NCI-H1694 (cell line): ENCODE measurements around the gene XXYLT1.
A peak's percentile ranks its signal among the peaks of the same experiment; 100 is the strongest.

Experiments
- DNase-seq: peaks from one replicate; lab custom pipeline; 2025; lab: John Stamatoyannopoulos, UW

The XXYLT1 gene

DNA sequence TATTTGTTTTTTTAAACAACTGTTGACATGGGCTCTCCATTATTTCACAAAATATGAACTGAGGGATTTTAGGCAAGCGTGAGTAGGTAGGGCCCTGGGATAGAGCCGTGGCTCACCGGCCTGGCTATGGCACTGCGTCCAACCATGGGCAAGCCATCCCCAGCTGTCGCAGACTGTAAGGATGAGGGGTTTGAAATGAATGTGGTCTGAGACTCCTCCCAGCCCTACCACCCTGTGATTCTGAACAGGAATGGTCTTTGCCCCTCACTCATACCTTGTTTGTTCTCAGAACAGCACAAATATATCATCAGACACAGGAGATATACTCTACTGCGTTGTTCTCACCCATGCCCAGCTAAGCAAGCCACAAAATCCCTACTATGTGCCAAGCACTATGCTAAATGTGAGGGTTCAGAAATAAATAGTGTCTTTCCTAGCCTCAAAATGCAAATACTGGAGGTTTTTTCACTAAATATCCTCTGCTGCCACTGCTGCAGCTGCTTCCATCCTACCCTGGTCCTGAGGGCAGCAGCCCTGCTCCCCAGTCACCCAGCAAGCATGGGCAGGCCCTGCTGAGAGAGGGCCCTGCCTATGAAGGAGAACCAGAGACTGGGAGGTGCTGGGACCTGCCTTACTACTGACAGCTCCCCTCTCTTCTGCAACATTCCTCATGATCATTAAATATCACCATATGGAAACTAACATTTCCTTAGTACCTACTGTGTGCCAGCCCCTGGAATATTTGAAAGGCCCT is 102.8 kb downstream of the XXYLT1 start:
- DNase-seq, result no peak

DNA sequence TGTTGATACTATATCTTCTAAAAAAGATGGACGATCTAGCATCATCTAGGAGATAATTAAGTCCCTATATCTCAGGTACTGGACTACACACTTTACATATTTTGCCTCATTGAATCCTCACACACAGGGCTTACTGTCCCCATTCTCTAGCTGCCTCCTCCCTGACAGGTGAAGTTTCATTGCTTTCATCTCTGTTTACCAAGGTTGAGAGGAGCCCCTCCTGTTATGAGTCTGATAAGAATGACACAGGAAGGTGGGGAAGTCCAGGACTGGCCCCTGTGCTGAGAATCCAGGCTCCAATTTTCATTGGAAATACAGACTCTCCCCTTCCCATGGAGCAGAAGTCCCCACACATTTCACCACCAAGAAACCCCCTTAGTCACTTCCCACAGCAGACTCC is 105.2 kb downstream of the XXYLT1 start:
- DNase-seq, result no peak

DNA sequence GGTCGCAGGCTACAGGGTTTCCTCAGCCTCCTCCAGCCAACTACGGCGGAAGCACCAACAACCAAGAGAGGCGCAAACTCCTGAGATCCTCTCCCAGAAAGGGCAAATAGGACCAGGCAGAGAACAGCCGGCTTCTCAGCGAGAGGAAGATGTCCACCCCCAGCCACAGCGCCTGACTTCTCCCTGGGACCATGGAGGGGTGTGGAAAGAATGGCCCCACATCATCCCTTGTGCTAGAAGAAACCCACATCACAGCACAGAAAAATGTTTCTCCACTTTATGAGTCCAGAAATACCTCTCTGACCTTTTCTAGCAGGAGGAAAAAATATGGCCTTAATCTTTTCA is 105.7 kb downstream of the XXYLT1 start:
- no peak for DNase-seq

DNA sequence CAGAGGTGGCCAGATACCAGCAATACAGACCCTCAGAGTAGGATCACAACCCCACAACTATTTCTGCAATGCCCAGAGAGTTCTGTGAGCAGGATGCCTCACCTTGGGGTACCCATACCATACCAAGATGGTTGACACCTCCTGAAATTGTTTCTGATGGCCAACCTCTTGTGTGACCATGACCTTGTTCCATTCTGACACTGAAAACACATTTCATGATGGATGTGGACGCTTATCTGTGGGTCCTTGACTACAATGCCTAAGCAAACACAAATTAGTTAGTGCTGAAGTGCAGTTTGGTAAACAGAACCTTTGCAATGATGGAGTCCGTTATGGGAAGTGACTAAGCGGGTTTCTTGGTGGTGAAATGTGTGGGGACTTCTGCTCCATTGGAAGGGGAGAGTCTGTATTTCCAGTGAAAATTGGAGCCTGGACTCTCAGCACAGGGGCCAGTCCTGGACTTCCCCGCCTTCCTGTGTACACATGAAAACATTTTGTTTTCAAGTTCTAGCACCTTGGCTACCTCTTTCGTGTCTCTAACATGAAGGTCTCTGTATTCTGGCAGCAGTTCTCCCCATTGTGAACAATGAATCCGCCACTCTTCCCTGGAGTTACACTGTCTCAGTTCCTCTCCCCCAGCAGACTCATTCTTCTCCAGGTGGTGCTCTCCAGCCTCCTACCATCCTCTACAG is 106.2 kb downstream of the XXYLT1 start:
- no peak for DNase-seq

DNA sequence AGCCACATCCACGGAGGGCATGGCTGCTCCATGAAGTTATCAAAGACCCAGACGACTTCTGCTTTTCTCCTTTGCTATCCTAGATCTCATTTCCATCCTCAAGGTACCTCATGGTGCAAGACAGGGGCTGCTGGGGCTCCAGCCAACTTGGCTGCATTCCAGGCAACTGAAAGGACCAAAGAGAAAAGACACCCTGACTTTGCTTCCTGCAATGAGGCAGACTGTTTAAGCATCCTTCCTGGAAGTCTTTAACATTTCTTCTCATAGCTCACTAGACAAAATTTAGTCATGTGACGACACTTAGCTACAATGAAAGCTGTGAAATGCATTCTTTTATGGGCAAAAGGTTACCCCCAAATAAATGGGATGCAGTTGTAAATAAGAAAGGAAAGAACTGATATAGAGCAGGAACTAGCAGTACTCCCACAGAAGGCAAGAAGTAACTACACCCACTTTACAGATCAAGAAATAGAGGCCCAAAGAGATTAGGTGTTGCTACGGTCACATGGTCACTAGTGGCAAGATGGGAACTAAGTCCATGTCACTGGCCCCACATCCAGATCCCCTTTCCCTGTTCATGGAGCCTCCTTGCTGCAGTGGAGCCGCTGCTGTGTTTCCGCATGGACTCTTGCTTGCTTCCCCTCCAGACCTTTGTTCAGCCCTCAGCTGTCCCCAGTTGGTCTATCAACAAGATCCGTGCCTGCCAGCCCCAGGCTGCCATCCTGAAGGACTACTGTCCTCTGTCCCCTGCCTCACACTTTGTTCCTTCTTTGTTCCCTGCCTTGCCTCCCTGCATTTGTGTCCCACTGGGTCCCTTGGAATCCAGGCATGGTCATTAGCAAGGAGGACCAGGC is 107.0 kb downstream of the XXYLT1 start:
- no peak for DNase-seq

DNA sequence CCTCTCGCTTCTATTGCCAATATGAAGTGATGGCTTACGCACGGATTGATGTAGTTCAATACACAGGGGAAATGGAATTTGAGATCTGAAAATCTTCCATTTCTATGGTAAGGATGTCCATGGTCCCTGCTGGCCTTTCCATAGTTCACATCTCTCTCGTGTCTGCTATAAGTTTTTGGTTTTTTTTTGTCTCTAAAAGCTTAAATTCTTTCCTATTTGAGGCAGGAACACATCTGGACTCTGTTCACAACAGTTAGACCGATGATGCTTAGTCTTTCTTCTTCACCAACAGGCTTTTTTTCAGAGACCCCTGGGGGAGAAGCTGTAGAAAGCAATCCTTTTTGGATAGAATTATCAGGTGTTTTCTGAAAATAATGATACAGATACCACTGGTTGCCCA is 108.1 kb downstream of the XXYLT1 start:
- DNase-seq, result no peak

DNA sequence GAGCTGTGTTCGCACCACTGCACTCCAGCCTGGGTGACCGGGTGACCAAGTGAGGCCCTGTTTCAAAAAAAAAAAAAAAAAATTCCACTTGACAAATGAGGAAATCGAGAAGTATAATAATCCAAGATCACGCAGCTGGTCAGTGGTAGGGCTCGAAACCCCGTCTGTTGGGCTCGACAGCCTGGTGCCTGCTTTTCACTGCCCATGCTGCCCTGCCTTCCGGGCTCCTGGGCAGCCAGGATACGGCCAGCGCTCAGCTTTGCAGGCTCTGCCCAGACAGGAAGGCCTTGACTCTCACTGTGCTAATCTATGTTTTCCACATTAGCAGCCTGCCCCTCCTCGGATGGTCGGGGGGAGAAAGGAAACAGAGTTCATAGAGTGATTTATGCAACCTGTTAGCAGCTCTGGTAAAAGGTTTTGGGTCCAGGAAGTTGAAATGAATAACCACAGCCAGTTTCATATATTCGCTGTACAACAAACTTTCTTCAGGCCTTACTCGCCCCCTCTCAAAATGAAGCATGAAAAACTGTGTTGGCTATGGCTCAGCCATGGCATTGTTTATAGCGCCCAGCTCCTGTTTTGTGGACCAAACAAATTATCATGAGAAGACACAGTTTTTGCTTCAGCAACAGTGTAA is 108.8 kb downstream of the XXYLT1 start:
- no peak for DNase-seq

DNA sequence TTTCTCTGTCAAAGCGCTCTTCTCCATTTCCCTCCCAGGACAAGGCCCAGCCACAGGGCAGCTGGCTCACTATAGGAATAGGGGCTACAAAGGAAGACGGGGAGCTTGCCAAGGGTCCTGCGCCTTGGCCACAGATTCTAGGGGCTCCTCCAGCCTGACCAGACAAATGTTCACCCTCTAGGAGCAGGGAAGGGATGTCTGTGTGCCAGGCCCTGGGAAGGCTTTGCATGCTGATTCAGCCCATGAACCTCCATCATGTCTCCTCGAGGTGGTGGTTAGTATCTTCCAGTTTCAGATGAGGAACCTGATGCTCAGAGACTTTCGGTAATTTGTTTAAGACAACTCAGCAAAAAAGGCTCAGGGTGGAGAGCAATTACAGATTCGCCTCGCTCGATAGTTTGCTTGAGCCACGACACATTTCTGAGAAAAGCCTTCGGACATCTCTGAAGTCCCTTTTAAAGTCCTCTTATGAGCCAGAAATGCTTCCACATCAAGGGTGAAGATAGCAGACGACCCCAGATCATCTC is 110.0 kb downstream of the XXYLT1 start:
- DNase-seq, result no peak

DNA sequence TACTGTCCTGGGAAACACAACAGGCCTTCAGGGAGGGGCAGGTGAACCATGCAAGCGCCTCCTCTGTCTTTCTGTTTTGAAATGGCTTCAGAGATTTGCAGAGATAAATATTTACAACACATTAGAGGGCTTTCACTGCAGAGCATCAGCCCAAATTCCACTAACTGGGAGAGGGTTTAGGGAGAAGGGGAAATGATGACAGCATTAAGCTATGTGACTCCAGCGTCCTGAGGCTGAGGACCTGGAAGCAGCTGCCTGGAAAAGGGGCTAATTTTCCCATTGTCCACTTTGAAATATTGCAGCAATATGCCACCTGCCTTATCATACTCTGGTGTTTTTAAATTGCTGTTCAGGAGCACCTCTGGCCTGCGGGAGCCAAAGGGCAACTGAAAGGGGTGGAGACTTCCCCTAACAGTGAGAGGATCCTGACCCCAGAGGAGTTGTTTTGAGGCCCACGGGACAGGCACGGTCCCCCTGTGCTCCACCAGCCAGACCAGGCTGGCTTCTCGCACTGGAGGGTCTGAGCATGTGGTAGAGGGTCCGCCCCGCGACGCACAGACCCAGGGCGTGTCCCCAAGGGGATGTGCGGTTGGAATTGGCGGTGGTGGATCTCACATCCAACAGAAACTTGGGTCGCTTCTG is 110.6 kb downstream of the XXYLT1 start:
- no peak for DNase-seq

DNA sequence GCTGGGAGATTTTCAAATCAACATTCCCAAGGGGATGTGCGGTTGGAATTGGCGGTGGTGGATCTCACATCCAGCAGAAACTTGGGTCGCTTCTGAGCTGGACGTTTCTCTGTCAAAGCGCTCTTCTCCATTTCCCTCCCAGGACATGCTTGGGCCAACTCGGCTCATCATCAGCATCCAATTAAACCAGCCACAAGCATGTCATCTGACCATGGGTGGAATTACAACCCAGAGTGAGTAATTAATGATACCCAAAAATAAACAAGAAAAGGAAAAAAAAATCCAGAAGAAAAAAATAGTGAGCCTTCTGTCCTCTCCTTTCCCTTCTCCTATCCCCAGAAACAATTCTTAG is 111.2 kb downstream of the XXYLT1 start:
- DNase-seq, result no peak

DNA sequence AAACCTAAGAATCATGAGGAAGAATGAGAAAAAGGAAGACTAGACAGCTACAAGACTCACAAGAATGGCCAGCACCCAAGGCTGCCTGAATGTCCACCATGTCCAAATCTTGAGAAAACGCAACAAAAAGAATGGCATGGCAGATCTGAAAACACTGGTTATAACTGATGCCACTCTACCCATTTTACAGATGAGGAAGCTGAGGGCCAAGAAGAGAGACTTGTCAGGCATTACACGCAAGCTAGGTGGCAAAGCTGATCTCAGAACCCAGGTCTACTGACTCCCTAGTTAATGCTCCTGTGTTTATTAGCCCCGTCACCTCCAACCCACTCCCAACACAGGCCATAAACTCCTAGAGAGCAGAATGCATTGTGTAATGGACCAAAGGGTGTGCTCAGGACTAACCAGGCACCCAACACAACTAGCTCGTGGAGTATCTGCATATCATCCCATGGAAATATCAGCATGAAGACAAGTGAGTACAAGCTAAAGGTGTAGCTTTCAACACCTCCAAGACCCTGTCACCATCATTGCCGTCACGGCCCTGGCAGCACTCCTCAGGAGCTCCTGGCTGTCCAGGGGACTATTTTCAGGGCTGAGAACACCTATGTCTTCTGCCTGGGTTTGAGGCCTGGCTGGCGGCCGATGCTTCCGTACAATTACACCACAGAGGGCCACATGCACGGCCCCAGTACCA is 111.7 kb downstream of the XXYLT1 start:
- no peak for DNase-seq

DNA sequence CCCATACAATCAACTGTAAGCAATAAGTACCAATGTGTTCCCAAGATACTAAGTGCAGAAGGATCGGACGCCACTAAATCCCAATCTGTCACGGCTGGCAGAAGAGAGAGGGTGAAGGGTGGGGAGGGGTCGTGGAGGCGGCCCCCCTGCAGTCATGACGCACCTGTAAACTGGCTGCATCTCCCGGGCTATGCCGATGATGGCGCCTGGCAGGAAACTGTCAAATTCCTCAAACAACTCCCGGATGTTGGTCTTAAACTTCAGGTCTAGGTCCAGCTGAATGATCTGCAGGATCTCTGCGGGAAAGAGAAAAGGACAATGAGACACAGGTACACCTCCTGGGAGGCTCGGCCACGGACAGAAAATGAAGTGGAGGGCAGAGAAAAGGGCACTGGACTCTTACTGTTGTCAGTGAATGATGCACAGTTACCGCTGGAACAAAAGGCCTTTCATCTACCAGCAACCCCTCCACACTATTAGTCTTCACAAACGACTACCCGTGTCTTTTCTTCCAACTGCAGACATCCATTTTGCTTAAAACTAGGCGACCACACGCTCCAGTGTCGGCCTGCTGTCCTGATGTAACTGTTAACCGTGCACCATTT is 114.6 kb downstream of the XXYLT1 start:
- DNase-seq, result no peak

DNA sequence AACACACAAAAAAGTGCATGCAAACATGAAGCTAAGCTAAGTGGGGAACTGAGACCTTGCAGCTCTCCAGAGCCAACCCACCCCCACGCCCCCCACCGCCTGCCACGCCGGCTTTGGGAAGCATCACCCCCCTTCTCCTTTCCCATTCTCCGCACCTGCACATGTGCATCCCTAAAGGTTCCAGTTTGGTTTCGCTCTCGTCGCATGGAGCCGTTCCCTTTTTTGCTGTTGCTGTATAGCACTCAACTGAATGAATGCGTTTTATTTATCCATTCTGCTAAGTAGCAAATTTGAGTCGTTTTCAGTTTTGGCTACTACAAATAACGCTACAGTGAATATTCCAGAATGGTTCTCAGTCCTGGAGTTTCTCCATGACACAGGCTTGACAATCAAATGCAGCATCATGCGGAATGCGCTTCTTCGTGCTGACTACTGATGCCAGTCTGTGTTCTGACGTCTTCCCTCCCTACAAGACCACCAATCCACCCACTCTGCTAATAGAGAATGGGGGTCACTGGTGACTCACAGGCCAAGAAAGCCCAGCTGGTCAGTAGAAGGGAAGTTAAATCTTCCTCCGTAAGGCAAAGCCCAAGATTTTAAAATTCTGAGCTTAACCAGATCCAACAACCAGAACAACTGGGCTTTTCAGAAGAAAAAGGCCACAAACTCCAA is 115.3 kb downstream of the XXYLT1 start:
- DNase-seq, result no peak

DNA sequence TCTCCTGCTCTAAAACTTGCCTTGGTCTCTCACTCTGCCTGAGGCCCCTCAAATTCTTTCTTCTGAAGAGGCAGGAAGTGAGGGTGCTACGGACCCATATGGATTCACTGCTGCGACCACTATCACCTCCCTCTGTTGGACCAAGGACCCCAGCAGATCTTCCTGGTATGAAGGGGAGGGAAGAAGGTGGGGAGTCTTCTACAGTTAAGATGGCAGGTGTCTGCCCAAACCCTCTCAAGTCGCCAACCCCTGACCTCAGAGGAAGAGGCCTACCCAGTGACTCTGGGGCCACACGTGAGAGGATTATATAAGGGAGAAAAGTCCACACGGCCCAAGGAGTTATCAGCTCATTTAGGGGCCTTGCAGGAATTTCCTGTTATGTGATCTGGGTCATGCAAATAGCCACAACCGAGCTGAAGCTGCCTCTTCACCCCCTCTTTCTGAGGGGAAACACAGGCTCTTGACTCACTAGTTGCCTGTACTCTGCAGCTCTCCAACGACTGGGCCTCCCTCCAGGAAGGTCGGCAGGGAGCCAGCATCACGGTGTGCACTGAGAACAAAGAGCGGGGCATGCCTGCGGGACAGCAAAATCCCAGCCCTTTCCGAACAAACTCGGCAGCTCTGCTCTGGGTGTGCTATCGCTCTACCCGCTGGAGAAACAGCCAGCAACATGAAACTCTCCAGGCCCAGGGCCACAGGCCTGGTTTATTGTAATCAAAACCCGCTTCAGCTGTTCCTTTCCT is 116.0 kb downstream of the XXYLT1 start:
- DNase-seq, result peak; percentile 81

DNA sequence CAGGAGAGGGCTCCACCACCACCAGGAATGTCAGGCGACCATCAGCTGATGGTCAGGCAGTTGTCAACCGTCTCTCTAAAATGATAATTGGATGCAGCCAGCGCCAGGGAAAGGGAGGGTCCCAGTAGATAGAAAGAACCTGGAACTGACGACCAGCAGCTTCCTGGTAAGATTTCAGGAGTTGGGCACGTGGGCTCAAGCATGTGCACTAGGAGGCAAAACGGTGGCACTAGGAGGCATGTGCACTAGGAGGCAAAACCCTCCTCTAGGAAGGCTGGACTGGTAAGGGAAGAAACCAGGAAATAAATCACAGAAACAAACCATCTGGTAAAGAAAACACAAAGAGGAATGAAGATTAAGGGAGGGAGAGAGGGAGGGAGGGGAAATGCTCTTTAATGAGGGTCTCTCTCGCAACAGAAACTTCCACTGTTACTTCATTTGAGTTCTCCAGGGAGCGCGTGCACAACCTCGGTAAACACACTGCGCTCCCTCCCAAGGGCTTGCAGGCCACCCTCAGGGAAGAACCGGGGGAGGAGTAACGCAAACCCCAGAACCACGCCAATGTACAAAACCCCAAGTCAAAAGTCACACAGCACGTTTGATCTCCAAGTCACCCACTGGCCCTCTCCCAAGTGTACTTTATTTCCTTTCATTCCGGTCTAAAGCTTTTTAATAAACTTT is 116.7 kb downstream of the XXYLT1 start:
- no peak for DNase-seq

DNA sequence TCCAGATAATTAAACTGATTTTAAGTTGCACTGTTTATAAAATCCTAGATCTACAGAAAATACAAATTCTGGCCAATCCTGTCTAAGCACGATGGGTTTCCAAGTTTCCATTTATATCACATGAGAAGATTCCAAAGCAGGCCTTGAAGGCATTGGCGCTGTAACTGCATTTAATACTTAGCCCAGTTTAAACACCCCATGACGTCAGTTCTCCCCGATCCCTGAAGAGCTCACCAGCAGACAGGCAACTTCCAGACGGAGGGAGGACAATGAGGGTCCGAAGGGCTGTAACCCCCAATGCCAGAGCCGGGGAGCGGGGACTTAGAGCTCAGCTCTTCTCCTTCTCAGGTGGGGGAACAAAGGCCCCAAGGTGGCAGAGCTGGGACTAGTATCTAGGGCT is 117.3 kb downstream of the XXYLT1 start:
- no peak for DNase-seq

DNA sequence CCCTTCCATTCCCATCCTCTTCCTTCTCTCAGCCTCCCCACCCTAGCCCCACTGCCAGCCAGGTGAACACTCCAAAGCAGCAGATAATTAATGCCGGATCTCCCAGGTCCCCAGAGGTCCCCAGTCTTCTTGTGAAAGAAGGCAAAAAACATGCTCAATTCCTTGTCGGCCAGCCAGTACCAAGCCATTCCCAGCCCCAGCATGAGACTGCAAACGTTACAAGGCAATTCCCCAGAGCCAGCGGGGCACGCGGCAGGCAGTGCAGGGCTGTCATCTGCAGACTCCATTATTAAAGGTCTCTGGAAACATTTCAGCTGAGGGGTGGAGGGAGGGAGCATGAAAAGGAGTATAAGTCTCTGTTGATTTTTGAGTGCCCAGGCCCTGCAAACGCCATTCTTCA is 117.8 kb downstream of the XXYLT1 start:
- peak; percentile 42 for DNase-seq

DNA sequence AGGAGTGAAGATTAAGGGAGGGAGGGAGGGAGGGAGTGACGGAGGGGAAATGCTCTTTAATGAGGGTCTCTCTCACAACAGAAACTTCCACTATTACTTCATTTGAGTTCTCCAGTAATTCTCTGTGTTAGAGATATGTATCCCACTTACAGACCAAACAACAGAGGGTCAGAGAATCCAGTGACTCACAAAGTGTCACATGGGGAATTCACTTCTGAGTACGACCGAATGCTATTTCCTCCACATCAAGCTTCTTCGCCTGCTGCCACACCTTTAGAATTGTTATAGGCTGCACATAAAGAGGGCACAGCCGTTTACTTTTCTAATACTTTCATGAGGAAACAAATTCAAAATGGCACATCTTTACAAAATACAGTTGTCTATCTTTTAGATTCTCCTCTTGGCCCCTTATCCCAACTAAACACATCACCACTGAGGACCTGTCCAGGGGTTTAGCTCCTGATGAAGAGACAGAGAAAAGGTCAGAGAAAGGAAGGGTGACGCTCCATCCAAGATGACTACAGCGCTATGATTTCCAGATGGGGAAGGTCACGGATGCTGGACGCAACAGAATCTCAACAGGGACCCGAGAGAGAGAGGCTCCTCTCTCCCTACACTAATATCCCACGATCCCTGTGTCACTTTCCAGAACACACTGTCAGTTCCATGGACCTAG is 119.0 kb downstream of the XXYLT1 start:
- no peak for DNase-seq
